Keratinocyte (primary cell): Measurements from ENCODE around the gene PRRT3. TPM values are rescaled to one million over a fixed set of nuclear protein-coding genes. Genes with fewer than 3 reads are reported as not detected.

Experiments used
- DNase-seq: peaks from one replicate; pipeline ENCODE4 v3.0.0-alpha.2; 2011; ENCODE audit warnings: low read depth, missing footprints, low spot score
- FAIRE-seq: peaks from 2 replicates; lab custom pipeline; 2011; peaks lifted over from hg19 to GRCh38; lab: Jason Lieb, UNC
- H2AFZ ChIP-seq: 2 replicates; pipeline ENCODE4 v1.6.0; 2012; ENCODE audit warnings: low read length, control low read depth, inconsistent platforms; ENCODE audit not compliant: control insufficient read depth
- H3K27ac ChIP-seq: 2 replicates; pipeline ENCODE4 v1.5.1; 2011; ENCODE audit warnings: low read length; ENCODE audit not compliant: control insufficient read depth, insufficient read depth
- H3K27me3 ChIP-seq: 3 replicates; pipeline ENCODE4 v1.6.0; 2011; ENCODE audit warnings: low read length; ENCODE audit not compliant: control insufficient read depth, insufficient read depth; ENCODE audit errors: extremely low read depth
- H3K36me3 ChIP-seq, 2 experiments: 2 replicates in 1 of 2; 3 replicates in 1 of 2; pipeline ENCODE4 v1.5.1; 2011; ENCODE audit warnings: low read length in 2 of 2, mild to moderate bottlenecking in 1 of 2; ENCODE audit not compliant: control insufficient read depth in 2 of 2, insufficient read depth in 2 of 2; ENCODE audit errors: extremely low read depth in 1 of 2
- H3K4me1 ChIP-seq: 3 replicates; pipeline ENCODE4 v1.5.1; 2011; ENCODE audit warnings: low read length; ENCODE audit not compliant: control insufficient read depth, insufficient read depth; ENCODE audit errors: extremely low read depth
- H3K4me2 ChIP-seq: 3 replicates; pipeline ENCODE4 v1.6.0; 2011; ENCODE audit warnings: low read depth, low read length; ENCODE audit not compliant: control insufficient read depth, insufficient read depth; ENCODE audit errors: extremely low read depth
- H3K4me3 ChIP-seq, 3 experiments: fragments of 200-600 bp in 1 of 3; sonication (generic) in 1 of 3; 2 replicates in 2 of 3; 3 replicates in 1 of 3; pipeline ENCODE4 v1.5.1; 2011 to 2016; ENCODE audit warnings: low read length in 3 of 3, mild to moderate bottlenecking in 3 of 3, control low read depth in 2 of 3, inconsistent platforms in 1 of 3, low read depth in 1 of 3, mixed read lengths in 1 of 3, mixed run types in 1 of 3, moderate library complexity in 1 of 3; ENCODE audit not compliant: control insufficient read depth in 2 of 3, insufficient read depth in 2 of 3; ENCODE audit errors: extremely low read depth in 1 of 3
- H3K79me2 ChIP-seq: 2 replicates; pipeline ENCODE4 v1.6.0; 2012; ENCODE audit warnings: low read length; ENCODE audit not compliant: control insufficient read depth, insufficient read depth
- H3K9ac ChIP-seq: 3 replicates; pipeline ENCODE4 v1.6.0; 2011; ENCODE audit warnings: low read length; ENCODE audit not compliant: control insufficient read depth, insufficient read depth; ENCODE audit errors: extremely low read depth
- H3K9me1 ChIP-seq: 3 replicates; pipeline ENCODE4 v1.6.0; 2011; ENCODE audit warnings: low read length; ENCODE audit not compliant: control insufficient read depth, insufficient read depth; ENCODE audit errors: extremely low read depth
- H3K9me3 ChIP-seq: 2 replicates; pipeline ENCODE4 v1.5.1; 2012; ENCODE audit warnings: low read depth, low read length; ENCODE audit not compliant: control insufficient read depth
- H4K20me1 ChIP-seq: 3 replicates; pipeline ENCODE4 v1.6.0; 2011; ENCODE audit warnings: low read length; ENCODE audit not compliant: control insufficient read depth, insufficient read depth; ENCODE audit errors: extremely low read depth
- EZH2 ChIP-seq: IDR thresholded peaks from one replicate; pipeline ENCODE4 v1.6.1; 2012; ENCODE audit warnings: inconsistent platforms, mild to moderate bottlenecking, low read length, moderate library complexity
- dilution Hi-C: fragments of 300-500 bp; cut with MboI; formaldehyde crosslinking; loops from one replicate; pipeline ENCODE4 v1.7.0; 2020; ENCODE audit warnings: low sequenced_read_pairs; ENCODE audit not compliant: extremely low pct_ligation_motif_present
- polyA plus RNA-seq, 5 experiments: library from polyadenylated mRNA; depleted of rRNA in 3 of 5; stranded (reverse) in 3 of 5; stranded (forward) in 1 of 5; unstranded in 1 of 5; fragments of >200 nt; gene quantifications; 1 replicate in 1 of 5; 2 replicates in 3 of 5; 3 replicates in 1 of 5; pipeline versions ENCODE4 v1.2.1 to v1.2.3, GENCODE V29; 2011 to 2012; ENCODE audit warnings: missing spikeins in 2 of 5, low read depth in 1 of 5, low replicate concordance in 1 of 5
- TF ChIP-seq, protein P1 (sequence below), 3 experiments: IDR thresholded peaks in 1 of 3; conservative IDR thresholded peaks in 1 of 3; optimal IDR thresholded peaks in 1 of 3; 2 replicates in 2 of 3; 3 replicates in 1 of 3; pipeline versions ENCODE3 to v1.5.1; 2011; ENCODE audit warnings: low read length in 3 of 3, mild to moderate bottlenecking in 3 of 3, moderate library complexity in 2 of 3, control low read depth in 1 of 3, inconsistent platforms in 1 of 3; ENCODE audit not compliant: insufficient read depth in 2 of 3; ENCODE audit errors: extremely low read depth in 1 of 3

The PRRT3 gene
- polyA plus RNA-seq, 1 donor (not counting 4 experiments of a cell fraction or from before 2014, with no cell fraction given): 0.22 TPM

DNA sequence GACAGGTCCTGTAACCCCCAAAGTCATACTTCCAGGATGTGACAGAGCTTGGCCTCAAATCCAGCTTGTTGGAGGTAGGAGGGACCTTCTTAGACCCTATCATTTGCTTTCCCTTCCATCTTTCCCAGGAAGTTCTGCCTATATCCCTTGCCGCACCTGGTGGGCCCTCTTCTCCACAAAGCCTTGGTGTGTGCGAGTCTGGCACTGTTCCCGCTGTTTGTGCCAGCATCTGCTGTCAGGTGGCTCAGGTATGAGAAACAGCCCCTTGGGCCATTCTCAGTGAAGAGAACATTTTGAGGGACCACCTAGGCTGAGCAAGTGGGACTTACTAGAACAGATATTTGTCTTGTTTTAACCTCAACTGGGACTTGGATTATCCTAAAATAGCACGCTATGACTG lies 48.3 kb downstream of the PRRT3 start:
- Histone ChIP-seq H3K36me3 (peaks cover 9 to 14% of the 10 kb centered on the region in 2 experiments), H3K79me2 (no peaks in the 10 kb centered on the region), H3K27ac (no peak overlapping the region), H3K27me3 (no peaks in the 10 kb centered on the region), H3K9me3 (no peaks in the 10 kb centered on the region), H3K4me3 (peak overlapping the region in 2 of 3 experiments; percentile 45 to 55), H3K4me2 (peak overlapping the region; percentile 72), H3K9ac (no peak overlapping the region), H3K9me1 (peaks cover under 1% of the 10 kb centered on the region), H3K4me1 (peaks cover 27% of the 10 kb centered on the region), H4K20me1 (no peaks in the 10 kb centered on the region), H2AFZ (no peak overlapping the region)
- DNase-seq (no peak), FAIRE-seq (no peak)
- dilution Hi-C loops: no loop called here
- TF ChIP-seq EZH2: no peak
- TF ChIP-seq, protein P1, sequence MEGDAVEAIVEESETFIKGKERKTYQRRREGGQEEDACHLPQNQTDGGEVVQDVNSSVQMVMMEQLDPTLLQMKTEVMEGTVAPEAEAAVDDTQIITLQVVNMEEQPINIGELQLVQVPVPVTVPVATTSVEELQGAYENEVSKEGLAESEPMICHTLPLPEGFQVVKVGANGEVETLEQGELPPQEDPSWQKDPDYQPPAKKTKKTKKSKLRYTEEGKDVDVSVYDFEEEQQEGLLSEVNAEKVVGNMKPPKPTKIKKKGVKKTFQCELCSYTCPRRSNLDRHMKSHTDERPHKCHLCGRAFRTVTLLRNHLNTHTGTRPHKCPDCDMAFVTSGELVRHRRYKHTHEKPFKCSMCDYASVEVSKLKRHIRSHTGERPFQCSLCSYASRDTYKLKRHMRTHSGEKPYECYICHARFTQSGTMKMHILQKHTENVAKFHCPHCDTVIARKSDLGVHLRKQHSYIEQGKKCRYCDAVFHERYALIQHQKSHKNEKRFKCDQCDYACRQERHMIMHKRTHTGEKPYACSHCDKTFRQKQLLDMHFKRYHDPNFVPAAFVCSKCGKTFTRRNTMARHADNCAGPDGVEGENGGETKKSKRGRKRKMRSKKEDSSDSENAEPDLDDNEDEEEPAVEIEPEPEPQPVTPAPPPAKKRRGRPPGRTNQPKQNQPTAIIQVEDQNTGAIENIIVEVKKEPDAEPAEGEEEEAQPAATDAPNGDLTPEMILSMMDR (optimal IDR thresholded peaks at IDR 0.05 in 1 of 3, IDR thresholded peaks at IDR 0.05 in 1 of 3, conservative IDR thresholded peaks at IDR 0.05 in 1 of 3; ENCODE audit: extremely low read depth in 1 of 3, insufficient read depth in 2 of 3, low read length in 3 of 3): no peak

- Histone ChIP-seq H2AFZ (peak overlapping the region; percentile 93), H3K36me3 (peaks cover 6 to 8% of the 10 kb centered on the region in 2 experiments), H3K79me2 (no peaks in the 10 kb centered on the region), H3K27ac (peak overlapping the region; percentile 21), H3K9me1 (peaks cover 5% of the 10 kb centered on the region), H3K4me3 (peak overlapping the region; percentile 45 to 55 (median 54)), H4K20me1 (no peaks in the 10 kb centered on the region), H3K4me2 (peak overlapping the region; percentile 72), H3K27me3 (no peaks in the 10 kb centered on the region), H3K9ac (peak overlapping the region; percentile 56), H3K9me3 (no peaks in the 10 kb centered on the region), H3K4me1 (peaks cover 34% of the 10 kb centered on the region)
- TF ChIP-seq, protein P1 (optimal IDR thresholded peaks at IDR 0.05 in 1 of 3, IDR thresholded peaks at IDR 0.05 in 1 of 3, conservative IDR thresholded peaks at IDR 0.05 in 1 of 3; ENCODE audit: extremely low read depth in 1 of 3, insufficient read depth in 2 of 3, low read length in 3 of 3): no peak
- no peak for TF ChIP-seq EZH2
- DNase-seq (no peak), FAIRE-seq (no peak)
- dilution Hi-C loops: no loop called here
Measured at GRCh38 chr3:9903238-9903624, 49.0 kb downstream of the PRRT3 start.
